MM.1S (cell line): Measurements from ENCODE around the gene LPCAT3.

Experiments
- DNase-seq: peaks from one replicate; pipeline ENCODE4 v3.0.0-alpha.2; 2015
- H2AFZ ChIP-seq: fragments of 300-600 bp; sonication (generic); 2 replicates; pipeline ENCODE4 v1.6.0; 2016; ENCODE audit warnings: antibody characterized with exemption, low read length
- H3F3A ChIP-seq: fragments of 300-600 bp; sonication (generic); 2 replicates; pipeline ENCODE4 v1.6.1; 2016; ENCODE audit warnings: mild to moderate bottlenecking, antibody characterized with exemption, low read length, moderate library complexity, mixed read lengths; ENCODE audit not compliant: insufficient read depth
- H3K27ac ChIP-seq: fragments of 300-600 bp; sonication (generic); 2 replicates; pipeline ENCODE4 v1.5.1; 2016; ENCODE audit warnings: mild to moderate bottlenecking, low read length
- H3K27me3 ChIP-seq: fragments of 300-600 bp; sonication (generic); replicated peaks from 2 replicates; pipeline ENCODE4 v1.6.0; 2016; ENCODE audit warnings: low read length; ENCODE audit not compliant: insufficient read depth
- H3K36me3 ChIP-seq: fragments of 300-600 bp; sonication (generic); replicated peaks from 2 replicates; pipeline ENCODE4 v1.6.1; 2016; ENCODE audit warnings: mild to moderate bottlenecking, low read length, mixed read lengths; ENCODE audit not compliant: insufficient read depth
- H3K4me1 ChIP-seq: fragments of 300-600 bp; sonication (generic); 2 replicates; pipeline ENCODE4 v1.6.1; 2016; ENCODE audit warnings: low read length, mixed read lengths
- H3K4me2 ChIP-seq: fragments of 300-600 bp; sonication (generic); 2 replicates; pipeline ENCODE4 v1.6.0; 2016; ENCODE audit warnings: low read depth, low read length
- H3K4me3 ChIP-seq: fragments of 300-600 bp; sonication (generic); 2 replicates; pipeline ENCODE4 v1.5.1; 2016; ENCODE audit warnings: low read length, mixed read lengths
- H3K79me2 ChIP-seq: fragments of 300-600 bp; sonication (generic); 2 replicates; pipeline ENCODE4 v1.6.1; 2016; ENCODE audit warnings: mixed run types, low read length, mixed read lengths
- H3K9ac ChIP-seq: fragments of 300-600 bp; sonication (generic); 2 replicates; pipeline ENCODE4 v1.6.1; 2016; ENCODE audit warnings: low read length, mixed read lengths
- H3K9me2 ChIP-seq: fragments of 300-600 bp; sonication (generic); replicated peaks from 2 replicates; pipeline ENCODE4 v1.6.1; 2016; ENCODE audit warnings: mild to moderate bottlenecking, low read length, mixed read lengths; ENCODE audit not compliant: insufficient read depth
- H3K9me3 ChIP-seq: fragments of 300-600 bp; sonication (generic); replicated peaks from 2 replicates; pipeline ENCODE4 v1.6.1; 2016; ENCODE audit warnings: mild to moderate bottlenecking, low read length, mixed read lengths; ENCODE audit not compliant: insufficient read depth
- H4K20me1 ChIP-seq: fragments of 300-600 bp; sonication (generic); 2 replicates; pipeline ENCODE4 v1.6.1; 2016; ENCODE audit warnings: mild to moderate bottlenecking, low read length, moderate library complexity, mixed read lengths; ENCODE audit not compliant: insufficient read depth
- CTCF ChIP-seq: fragments of 300-600 bp; sonication (generic); IDR thresholded peaks from 2 replicates; pipeline ENCODE4 v1.5.1; 2016; ENCODE audit warnings: antibody characterized with exemption, low read length, mixed read lengths
- EZH2 ChIP-seq: fragments of 300-600 bp; sonication (generic); optimal IDR thresholded peaks from 2 replicates; pipeline ENCODE3; 2017; ENCODE audit warnings: low read depth, mild to moderate bottlenecking, antibody characterized with exemption, low read length, mixed read lengths
- EZH2phosphoT487 ChIP-seq: fragments of 300-600 bp; sonication (generic); IDR thresholded peaks from 2 replicates; pipeline ENCODE4 v1.6.1; 2018; ENCODE audit warnings: antibody characterized with exemption, low read length

LPCAT3 gene

GRCh38 chr12:6961278-6961694 is 57.0 kb downstream of the LPCAT3 start:
- Histone ChIP-seq H3K79me2 (peaks cover 46% of the 10 kb centered on the region), H3K27me3 (no peaks in the 10 kb centered on the region), H3K36me3 (no peaks in the 10 kb centered on the region; the same call in 1 of the 2 replicates), H3K9me2 (no peaks in the 10 kb centered on the region), H3K4me3 (peak overlapping the region; percentile 56; the same call in 1 of the 2 replicates), H3K9ac (peak overlapping the region; percentile 78), H3F3A (peaks cover 63% of the 10 kb centered on the region), H3K27ac (peak overlapping the region; percentile 94), H3K9me3 (no peaks in the 10 kb centered on the region), H2AFZ (no peak overlapping the region), H3K4me1 (peaks cover 71% of the 10 kb centered on the region), H3K4me2 (peak overlapping the region; percentile 94; the same call in 1 of the 2 replicates), H4K20me1 (no peaks in the 10 kb centered on the region)
- TF ChIP-seq EZH2 = no peak
- TF ChIP-seq EZH2phosphoT487 = no peak
- no peak for TF ChIP-seq CTCF
- DNase-seq = peak; percentile 6

GRCh38 chr12:6960593-6961277 is 57.5 kb downstream of the LPCAT3 start:
- Histone ChIP-seq H3K27me3 (no peaks in the 10 kb centered on the region), H3K27ac (peak overlapping the region; percentile 94), H3K9me2 (no peaks in the 10 kb centered on the region), H3K4me2 (peak overlapping the region; percentile 94), H3K4me1 (peaks cover 76% of the 10 kb centered on the region), H4K20me1 (no peaks in the 10 kb centered on the region), H3K9me3 (no peaks in the 10 kb centered on the region), H3K36me3 (no peaks in the 10 kb centered on the region; the same call in 1 of the 2 replicates), H3K9ac (peak overlapping the region; percentile 78), H3K79me2 (peaks cover 50% of the 10 kb centered on the region), H2AFZ (no peak overlapping the region), H3F3A (peaks cover 58% of the 10 kb centered on the region), H3K4me3 (peak overlapping the region; percentile 56)
- TF ChIP-seq CTCF = peak; percentile 58
- TF ChIP-seq EZH2phosphoT487 = no peak
- DNase-seq = peak; percentile 78

GRCh38 chr12:6959805-6960592 is 58.3 kb downstream of the LPCAT3 start:
- Histone ChIP-seq H3K4me2 (peak overlapping the region; percentile 94), H3K4me1 (peaks cover 77% of the 10 kb centered on the region), H4K20me1 (no peaks in the 10 kb centered on the region), H3K27me3 (no peaks in the 10 kb centered on the region), H3K79me2 (peaks cover 58% of the 10 kb centered on the region), H3K27ac (peak overlapping the region; percentile 94), H3K9me2 (no peaks in the 10 kb centered on the region), H3K9ac (peak overlapping the region; percentile 78), H3K4me3 (peak overlapping the region; percentile 56), H3K36me3 (no peaks in the 10 kb centered on the region; the same call in 1 of the 2 replicates), H3K9me3 (no peaks in the 10 kb centered on the region), H2AFZ (no peak overlapping the region), H3F3A (peaks cover 50% of the 10 kb centered on the region)
- no peak for DNase-seq
- TF ChIP-seq CTCF (no peak), EZH2 (no peak), EZH2phosphoT487 (no peak)
